KOPT-K1 (cell line): ENCODE measurements around the gene INKA2.
A peak's percentile ranks its signal among the peaks of the same experiment; 100 is the strongest.

ENCODE experiments used
- H3K27ac ChIP-seq: fragments of 200-600 bp; sonication (generic); 2 replicates; pipeline ENCODE4 v1.5.1; 2016; ENCODE audit warnings: antibody characterized with exemption, mild to moderate bottlenecking, low read depth, low read length; ENCODE audit not compliant: poor library complexity, severe bottlenecking
- H3K36me3 ChIP-seq: fragments of 200-600 bp; sonication (generic); 2 replicates; pipeline ENCODE4 v1.5.1; 2017; ENCODE audit warnings: antibody characterized with exemption, mild to moderate bottlenecking, low read length, moderate library complexity; ENCODE audit not compliant: insufficient read depth
- H3K9me3 ChIP-seq: fragments of 200-600 bp; sonication (generic); 2 replicates; pipeline ENCODE4 v1.5.1; 2017; ENCODE audit warnings: antibody characterized with exemption, low read length, mild to moderate bottlenecking; ENCODE audit not compliant: insufficient read depth, poor library complexity, severe bottlenecking

Gene INKA2

DNA sequence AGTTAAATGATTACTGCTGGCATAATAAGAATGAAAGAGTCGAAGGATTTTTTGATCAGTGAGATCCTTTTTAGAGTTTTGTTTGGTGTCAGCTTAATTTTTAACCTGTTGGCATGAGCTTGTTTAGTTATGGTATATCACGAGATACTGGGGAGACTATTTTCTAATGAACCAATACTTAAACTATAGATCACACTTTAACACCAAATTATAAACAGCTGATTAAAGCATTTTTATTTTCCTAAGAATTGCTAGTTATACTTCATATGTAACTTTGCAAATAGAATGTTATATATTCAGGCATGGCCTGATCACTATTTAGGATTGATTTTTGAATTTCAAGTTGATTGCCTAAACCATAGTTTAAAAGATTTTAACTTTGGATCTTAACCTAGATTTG, 22.5 kb upstream of the INKA2 start:
- Histone ChIP-seq H3K9me3 (no peaks in the 10 kb centered on the region), H3K27ac (no peak overlapping the region), H3K36me3 (peaks cover 97% of the 10 kb centered on the region)

DNA sequence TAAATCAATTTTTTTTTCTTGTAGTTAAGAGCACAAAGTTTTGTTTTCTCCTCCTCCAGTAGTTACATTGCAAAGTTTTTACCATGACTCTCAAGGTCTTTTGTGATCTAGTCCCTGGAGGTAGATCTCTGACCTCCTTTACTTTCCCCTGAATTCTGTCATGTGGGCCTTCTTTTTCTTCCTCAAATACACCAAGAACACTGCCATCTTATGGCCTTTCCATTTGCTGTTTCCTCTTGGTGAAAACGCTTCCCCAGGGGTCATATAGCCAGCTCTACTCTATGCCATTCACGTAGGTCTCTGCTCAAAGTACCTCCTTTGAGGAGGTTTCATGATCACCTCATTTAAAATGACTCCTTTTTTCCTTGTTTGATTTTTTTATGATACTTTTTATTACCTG, 19.2 kb upstream of the INKA2 start:
- H3K36me3 ChIP-seq: peaks cover 63% of the 10 kb centered on the region
- no peak overlapping the region for H3K27ac ChIP-seq

DNA sequence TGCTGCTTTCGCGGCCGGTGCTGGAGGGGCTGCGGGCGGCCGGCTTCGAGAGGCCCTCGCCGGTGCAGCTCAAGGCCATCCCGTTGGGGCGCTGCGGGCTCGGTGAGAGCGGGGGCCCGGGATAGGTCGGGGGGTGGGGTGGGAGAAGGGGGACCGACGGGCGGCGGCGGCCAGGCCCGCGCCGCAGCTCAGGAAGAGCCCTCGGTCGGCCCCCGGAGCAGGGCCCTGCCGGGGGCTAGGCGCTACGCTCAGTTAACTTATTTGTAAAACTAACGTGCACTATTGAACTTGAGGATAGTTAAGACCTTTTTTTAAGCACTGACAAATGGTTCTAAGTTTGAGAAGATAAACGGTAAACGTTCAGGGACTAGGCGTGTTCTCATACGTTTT, 16.9 kb upstream of the INKA2 start:
- Histone ChIP-seq H3K36me3 (peaks cover 42% of the 10 kb centered on the region), H3K27ac (peak overlapping the region; percentile 86), H3K9me3 (no peaks in the 10 kb centered on the region)

More for the DNA sequence above, 19.2 kb upstream of the INKA2 start:
- no peaks in the 10 kb centered on the region for H3K9me3 ChIP-seq

DNA sequence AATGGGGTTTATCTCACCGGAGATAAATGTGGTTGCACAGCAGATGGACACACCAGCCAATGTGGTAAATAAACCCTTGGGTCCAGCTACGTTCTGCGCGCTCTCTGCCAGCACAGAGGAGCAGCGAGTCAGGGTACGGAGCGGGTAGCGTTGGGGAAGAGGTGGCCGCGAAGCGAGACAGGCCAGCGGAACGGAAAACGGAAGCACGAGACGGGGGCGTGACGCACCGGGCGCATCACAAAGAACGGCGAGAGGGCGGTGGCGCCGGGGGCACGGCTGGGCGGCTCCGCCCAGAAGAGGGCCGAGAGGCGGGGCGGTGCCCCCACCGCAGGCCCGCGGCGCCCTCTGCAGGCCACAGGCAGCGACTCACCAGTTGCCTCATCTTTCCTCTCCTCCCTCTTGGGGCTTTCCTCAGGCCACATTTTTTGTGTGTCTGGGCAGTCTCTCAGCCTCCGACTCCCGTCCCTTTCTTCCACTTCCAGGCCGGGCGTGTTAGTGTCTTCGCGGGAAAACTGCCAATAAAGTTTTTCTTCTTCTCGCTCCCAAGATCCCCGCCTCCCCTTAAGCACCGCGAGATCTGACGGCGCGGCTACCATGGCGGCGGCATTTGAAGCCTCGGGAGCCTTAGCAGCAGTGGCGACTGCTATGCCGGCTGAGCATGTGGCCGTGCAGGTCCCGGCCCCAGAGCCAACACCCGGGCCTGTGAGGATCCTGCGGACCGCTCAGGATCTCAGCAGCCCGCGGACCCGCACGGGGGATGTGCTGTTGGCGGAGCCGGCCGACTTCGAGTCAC, 16.3 kb upstream of the INKA2 start, which contains the start of gene DDX20:
Gene DDX20 (plus strand): TSS at position 571 of the 793 bp plus-strand sequence. CDS start 24 bp downstream, at position 595.
- H3K9me3 ChIP-seq: no peaks in the 10 kb centered on the region
- H3K36me3 ChIP-seq: peaks cover 36% of the 10 kb centered on the region
- H3K27ac ChIP-seq: peak within 1 kb of the TSS; percentile 86

DNA sequence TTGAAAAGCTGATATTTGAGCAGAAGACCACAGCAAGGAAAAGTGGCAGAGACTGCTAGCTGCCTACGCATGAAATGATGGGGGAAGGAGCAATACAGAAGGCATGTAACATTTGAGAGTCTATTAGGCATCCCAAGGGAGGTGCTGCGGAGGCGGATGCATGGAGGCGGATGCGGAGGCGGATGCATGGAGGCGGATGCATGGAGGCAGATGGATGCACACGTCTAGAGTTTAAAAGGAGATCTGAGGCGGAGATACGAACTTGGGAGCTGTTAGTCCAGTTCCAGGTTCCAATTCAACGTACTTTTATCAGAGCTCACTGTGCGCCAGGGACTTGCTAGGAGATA, 15.8 kb upstream of the INKA2 start:
- H3K27ac ChIP-seq: peak overlapping the region; percentile 86

DNA sequence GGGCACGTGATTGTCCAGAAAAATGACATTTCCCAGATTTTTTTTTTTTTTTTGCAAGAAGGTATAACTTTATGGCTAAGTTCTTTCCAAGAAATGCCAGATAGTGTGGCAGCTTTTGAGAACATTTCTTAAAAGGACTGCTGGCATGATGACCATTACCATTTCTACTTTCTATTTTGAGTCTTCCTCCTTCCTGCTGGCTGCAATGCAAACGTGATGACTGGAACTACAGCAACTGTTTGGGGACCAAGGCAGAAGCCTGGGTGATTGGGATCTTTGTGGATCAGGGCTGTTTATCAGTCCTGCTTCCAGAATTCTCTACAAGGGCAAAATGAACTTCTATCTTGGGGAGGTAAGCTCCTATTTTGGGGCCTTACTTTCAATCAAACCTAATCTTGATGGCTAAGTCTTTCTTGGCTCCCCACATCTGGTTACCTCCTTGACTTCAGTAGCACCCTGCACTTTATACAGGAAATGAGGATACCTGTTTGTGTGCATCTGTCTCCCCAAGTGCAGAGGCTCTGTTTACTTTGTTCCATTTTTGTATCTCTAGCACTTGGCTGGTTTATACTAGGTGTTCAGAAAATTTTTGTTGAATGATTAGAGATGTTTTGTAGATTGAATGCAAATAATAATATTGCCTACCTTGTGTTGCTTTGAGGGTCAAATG, 12.8 kb upstream of the INKA2 start:
- H3K36me3 ChIP-seq: 0 out of 2 replicates have a peak, but pooled peaks cover under 1% of the 10 kb centered on the region
- no peak overlapping the region for H3K27ac ChIP-seq

More for the DNA sequence above, 15.8 kb upstream of the INKA2 start:
- H3K36me3 ChIP-seq: peaks cover 30% of the 10 kb centered on the region
- no peaks in the 10 kb centered on the region for H3K9me3 ChIP-seq

DNA sequence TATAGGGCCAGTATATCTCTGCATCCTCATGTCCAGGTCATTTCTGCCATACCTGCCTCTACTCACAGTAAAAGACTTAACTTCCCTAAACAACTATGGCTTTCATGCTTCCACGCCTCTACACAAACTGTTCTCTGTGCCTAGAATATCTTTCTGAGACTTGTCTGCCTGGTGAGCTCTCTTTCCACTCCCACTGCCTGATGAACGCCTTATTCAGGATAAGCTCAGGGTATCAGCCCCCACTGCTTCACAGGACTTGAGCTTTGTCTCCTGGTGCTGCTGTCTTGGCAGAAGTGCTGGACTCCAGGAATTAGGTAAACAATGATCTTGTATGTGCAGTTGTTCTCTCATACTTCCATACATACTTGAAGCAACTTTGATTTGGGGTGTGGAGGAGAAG, 11.7 kb upstream of the INKA2 start:
- Histone ChIP-seq H3K36me3 (no peaks in the 10 kb centered on the region), H3K9me3 (no peaks in the 10 kb centered on the region), H3K27ac (no peak overlapping the region)

More for the DNA sequence above, 12.8 kb upstream of the INKA2 start:
- no peaks in the 10 kb centered on the region for H3K9me3 ChIP-seq

DNA sequence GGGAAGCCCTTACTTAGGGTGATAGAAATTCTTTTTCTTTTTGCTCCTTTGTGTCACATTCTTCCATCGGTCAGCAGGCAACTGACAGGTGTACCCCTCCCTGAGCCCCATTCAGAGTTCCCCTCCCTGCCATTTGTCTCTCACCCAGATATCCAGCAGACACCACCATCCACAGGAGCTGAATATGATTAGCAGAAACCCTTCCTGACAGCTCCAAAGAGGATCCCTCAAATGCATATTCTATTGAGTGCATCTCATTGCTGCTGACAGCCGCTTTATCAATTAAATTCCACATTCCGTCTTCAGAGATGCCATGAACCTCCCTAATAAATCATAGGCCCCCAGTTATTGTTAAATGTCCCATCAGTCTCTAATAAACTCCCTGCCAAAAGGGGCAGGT, 10.4 kb upstream of the INKA2 start:
- Histone ChIP-seq H3K27ac (no peak overlapping the region), H3K36me3 (no peaks in the 10 kb centered on the region), H3K9me3 (no peaks in the 10 kb centered on the region)

DNA sequence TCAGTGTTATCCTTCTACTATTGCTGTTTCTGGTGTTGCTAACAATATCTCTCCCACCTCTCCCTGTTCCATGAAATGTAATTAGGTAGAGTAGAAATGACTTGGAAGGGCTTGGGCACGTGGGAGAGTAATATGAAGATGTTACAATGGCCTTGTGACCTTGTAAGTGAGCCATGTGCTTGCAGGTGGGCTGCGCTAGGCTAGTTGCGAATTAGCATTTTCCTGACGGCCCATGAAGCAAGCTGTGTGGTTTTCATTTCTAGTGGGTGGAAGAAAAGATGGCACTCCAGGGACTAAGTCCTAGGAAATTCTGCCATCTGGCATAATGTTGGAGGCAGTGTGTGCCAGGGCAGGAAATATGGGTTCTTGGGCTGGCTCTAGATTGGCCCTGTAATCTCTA, 8.8 kb upstream of the INKA2 start:
- Histone ChIP-seq H3K27ac (no peak overlapping the region), H3K9me3 (no peaks in the 10 kb centered on the region), H3K36me3 (no peaks in the 10 kb centered on the region)

DNA sequence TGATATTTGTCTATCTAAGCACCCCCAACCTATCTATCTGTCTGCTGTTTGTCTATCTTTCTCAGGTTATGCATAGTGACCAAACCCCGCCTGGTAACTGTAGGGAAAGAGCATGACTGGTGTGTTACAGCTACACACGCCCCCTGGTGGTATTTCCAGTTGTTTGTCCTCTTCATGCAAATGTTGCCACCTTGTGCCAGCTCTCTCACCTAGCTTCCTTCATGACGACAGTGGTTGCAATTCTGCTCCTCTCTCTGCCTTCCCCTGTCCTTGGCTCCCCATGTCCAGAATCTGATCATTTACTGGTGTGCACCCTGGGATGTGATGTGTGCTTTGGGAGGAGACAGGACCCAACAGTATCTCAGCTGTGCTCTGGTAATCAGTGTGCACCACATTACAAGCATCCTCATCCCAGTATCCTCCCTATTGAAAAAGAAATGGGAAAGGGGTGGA, 8.1 kb upstream of the INKA2 start:
- Histone ChIP-seq H3K27ac (no peak overlapping the region), H3K9me3 (no peaks in the 10 kb centered on the region), H3K36me3 (no peaks in the 10 kb centered on the region)

DNA sequence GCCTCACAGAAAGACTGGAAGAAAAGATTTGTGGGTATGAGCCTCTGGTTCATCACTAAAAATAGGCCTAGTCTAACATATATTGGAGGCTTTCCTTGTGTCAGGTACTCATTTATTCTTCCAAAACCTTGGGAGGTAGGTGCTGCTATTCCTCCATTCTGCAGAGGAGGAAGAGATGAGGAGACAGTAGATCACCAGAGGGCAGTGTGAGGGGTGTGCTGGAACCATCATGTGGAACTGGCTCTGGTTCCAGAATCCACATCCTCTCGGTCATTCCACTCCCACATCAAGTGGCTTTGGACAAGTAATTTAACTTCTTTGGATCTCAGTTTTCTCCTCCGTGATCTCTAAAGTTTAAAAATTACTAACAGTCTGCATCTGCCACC, 7.4 kb upstream of the INKA2 start:
- no peaks in the 10 kb centered on the region for H3K9me3 ChIP-seq
- no peak overlapping the region for H3K27ac ChIP-seq
- H3K36me3 ChIP-seq: no peaks in the 10 kb centered on the region

DNA sequence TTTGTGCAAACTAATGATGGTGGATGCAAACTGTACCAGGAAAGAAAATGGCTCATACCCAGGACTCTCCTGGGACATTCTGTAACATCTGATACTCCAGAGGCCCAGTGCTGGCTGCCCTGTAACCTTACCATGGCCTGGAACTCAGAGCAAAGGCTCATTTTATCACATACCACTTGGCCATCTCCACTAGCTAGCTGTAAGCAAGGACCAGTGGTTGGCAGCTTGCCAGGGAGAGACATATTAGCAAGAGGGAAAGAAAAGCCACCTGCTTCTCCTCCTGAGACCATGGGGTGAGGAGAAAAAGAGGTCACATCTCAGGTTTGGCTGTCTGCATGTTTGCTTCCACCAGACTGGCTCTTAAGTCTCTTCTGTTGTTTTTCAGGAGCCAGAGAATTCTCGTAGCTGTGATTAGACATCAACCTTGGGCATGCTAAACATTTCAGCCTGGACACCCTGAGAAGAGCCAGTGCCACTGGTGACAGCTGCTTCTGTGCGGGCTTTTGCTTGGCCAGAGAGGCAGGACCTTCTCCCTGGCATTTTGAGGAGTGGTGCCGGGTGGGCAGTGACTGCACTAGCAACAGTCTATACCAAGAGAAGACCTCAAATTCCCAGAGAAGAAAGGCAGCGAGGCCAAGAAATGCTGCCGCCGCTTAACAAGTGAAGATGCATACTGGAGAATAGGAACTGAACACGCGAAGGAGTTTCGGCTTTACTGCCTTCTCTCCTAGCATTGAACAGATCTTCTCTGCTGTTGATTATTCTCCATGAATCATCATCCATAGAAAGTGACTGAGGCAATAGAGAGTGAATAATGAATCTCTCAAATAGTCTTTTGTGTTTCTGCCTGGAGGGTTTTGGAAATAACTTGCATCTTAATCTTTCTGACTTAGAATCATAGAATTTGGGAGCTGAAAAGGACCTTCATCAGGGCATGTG, 6.7 kb upstream of the INKA2 start:
- Histone ChIP-seq H3K9me3 (no peaks in the 10 kb centered on the region), H3K36me3 (no peaks in the 10 kb centered on the region), H3K27ac (no peak overlapping the region)

DNA sequence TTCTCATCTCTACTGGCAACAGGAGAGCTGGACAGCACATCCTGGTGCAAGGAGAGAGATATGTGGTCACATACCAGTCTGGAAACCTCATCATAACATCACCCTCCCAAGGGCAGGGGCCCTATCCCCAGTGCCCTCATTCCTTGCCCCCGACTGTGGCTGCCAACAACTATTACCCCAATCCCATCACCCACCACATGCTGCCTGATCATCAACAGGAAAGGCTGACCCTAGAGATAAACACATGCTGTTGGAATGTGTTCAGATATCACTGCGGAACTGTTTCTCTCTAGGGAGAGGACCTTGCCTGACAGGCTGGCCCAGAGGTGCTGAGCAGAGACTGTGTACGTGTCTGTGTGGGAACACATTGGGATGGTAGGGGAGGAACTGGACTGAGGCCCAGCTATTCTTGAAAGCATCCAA, 4.5 kb upstream of the INKA2 start:
- Histone ChIP-seq H3K27ac (no peak overlapping the region), H3K9me3 (no peaks in the 10 kb centered on the region), H3K36me3 (no peaks in the 10 kb centered on the region)

DNA sequence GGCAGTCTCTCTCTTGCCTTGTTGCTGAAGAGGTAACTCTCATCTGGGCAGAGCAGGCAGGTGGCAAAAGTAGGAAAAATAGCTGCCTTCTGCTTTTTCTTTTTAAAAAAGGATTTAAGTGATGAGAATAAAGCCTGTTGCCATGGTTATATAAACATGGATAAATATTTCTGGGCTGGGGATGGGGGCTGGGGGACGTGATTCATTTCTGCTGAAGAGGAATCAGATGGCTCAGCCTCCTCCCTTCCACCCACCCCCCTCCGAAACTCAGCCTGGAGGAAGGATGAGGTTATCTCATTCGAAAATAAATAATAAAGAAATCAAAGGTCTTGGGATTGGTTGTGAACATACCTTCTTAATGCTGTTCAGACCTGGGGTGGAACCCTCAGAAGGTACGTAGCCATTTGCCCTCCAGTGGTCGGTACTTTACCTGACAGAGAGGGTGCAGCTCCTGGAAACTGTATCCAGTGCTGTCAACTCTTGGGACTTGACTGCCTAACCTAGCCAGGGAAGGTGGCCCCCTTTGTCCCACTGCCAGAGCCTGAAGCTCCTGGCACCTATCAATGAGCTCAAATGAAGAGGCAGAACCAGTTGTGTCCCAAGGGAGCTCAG, 3.8 kb upstream of the INKA2 start:
- H3K36me3 ChIP-seq: no peaks in the 10 kb centered on the region
- H3K9me3 ChIP-seq: no peaks in the 10 kb centered on the region
- no peak overlapping the region for H3K27ac ChIP-seq
